OCI-LY1 (cell line): ENCODE results near the gene CEP250.

Experiments used
- H2AFZ ChIP-seq: fragments of 200-600 bp; sonication (generic), shearing (Covaris generic); 2 replicates; pipeline ENCODE4 v1.6.0; 2014; ENCODE audit warnings: antibody characterized with exemption, mild to moderate bottlenecking, low read length
- H3F3A ChIP-seq: fragments of 200-600 bp; sonication (generic), shearing (Covaris generic); 2 replicates; pipeline ENCODE4 v1.6.0; 2014; ENCODE audit warnings: mild to moderate bottlenecking, antibody characterized with exemption, low read length, moderate library complexity; ENCODE audit not compliant: insufficient read depth
- H3K27ac ChIP-seq: fragments of 200-600 bp; sonication (generic); 2 replicates; pipeline ENCODE4 v1.5.1; 2014; ENCODE audit warnings: low read length, mixed run types, mild to moderate bottlenecking, low read depth; ENCODE audit not compliant: poor library complexity, severe bottlenecking
- H3K27me3 ChIP-seq: fragments of 200-600 bp; sonication (generic); 2 replicates; pipeline ENCODE4 v1.6.0; 2014; ENCODE audit warnings: antibody characterized with exemption, mild to moderate bottlenecking, low read length, moderate library complexity; ENCODE audit not compliant: insufficient read depth
- H3K36me3 ChIP-seq: fragments of 200-600 bp; sonication (generic); 2 replicates; pipeline ENCODE4 v1.6.1; 2014; ENCODE audit warnings: mild to moderate bottlenecking, antibody characterized with exemption, low read length, moderate library complexity, mixed read lengths; ENCODE audit not compliant: insufficient read depth
- H3K4me1 ChIP-seq: fragments of 200-600 bp; sonication (generic); 2 replicates; pipeline ENCODE4 v1.5.1; 2014; ENCODE audit warnings: mild to moderate bottlenecking, low read length, moderate library complexity; ENCODE audit not compliant: insufficient read depth, severe bottlenecking
- H3K4me2 ChIP-seq: fragments of 200-600 bp; sonication (generic), shearing (Covaris generic); 2 replicates; pipeline ENCODE4 v1.6.1; 2014; ENCODE audit warnings: low read length
- H3K4me3 ChIP-seq: fragments of 200-600 bp; sonication (generic); 2 replicates; pipeline ENCODE4 v1.5.1; 2014; ENCODE audit warnings: low read length, low read depth, mild to moderate bottlenecking, mixed read lengths; ENCODE audit not compliant: poor library complexity, severe bottlenecking
- H3K79me2 ChIP-seq: fragments of 200-600 bp; shearing (Covaris generic); 2 replicates; pipeline ENCODE4 v1.6.1; 2016; ENCODE audit warnings: mixed run types, low read length, mixed read lengths; ENCODE audit not compliant: insufficient read depth
- H3K9ac ChIP-seq: fragments of 200-600 bp; sonication (generic), shearing (Covaris generic); 2 replicates; pipeline ENCODE4 v1.6.1; 2014; ENCODE audit warnings: mild to moderate bottlenecking, low read length, mixed read lengths
- H3K9me2 ChIP-seq: fragments of 200-600 bp; sonication (generic), shearing (Covaris generic); 2 replicates; pipeline ENCODE4 v1.6.1; 2014; ENCODE audit warnings: low read depth, mild to moderate bottlenecking, low read length, mixed read lengths
- H3K9me3 ChIP-seq: fragments of 200-600 bp; shearing (Covaris generic); 2 replicates; pipeline ENCODE4 v1.6.1; 2014; ENCODE audit warnings: low read length, mixed read lengths
- H4K20me1 ChIP-seq: fragments of 200-600 bp; sonication (generic), shearing (Covaris generic); 2 replicates; pipeline ENCODE4 v1.6.0; 2016; ENCODE audit warnings: mild to moderate bottlenecking, low read length; ENCODE audit not compliant: insufficient read depth
- CTCF ChIP-seq: fragments of 200-600 bp; sonication (generic), shearing (Covaris generic); IDR thresholded peaks from 2 replicates; pipeline ENCODE4 v1.5.1; 2017; ENCODE audit warnings: mild to moderate bottlenecking, antibody characterized with exemption, low read length, moderate library complexity, mixed read lengths
- EZH2 ChIP-seq: fragments of 200-600 bp; sonication (generic), shearing (Covaris generic); IDR thresholded peaks from 2 replicates; pipeline ENCODE4 v1.8.0; 2017; ENCODE audit warnings: borderline replicate concordance, mixed run types, mild to moderate bottlenecking, antibody characterized with exemption, low read length, moderate library complexity, mixed read lengths

The CEP250 gene

GRCh38 chr20:35568645-35569044 is 113.2 kb downstream of the CEP250 start:
- Histone ChIP-seq H3K4me1 (no peaks in the 10 kb centered on the region), H2AFZ (no peak overlapping the region), H4K20me1 (no peaks in the 10 kb centered on the region), H3K36me3 (no peaks in the 10 kb centered on the region; the same call in 1 of the 2 replicates), H3K4me3 (no peak overlapping the region), H3K9me3 (no peaks in the 10 kb centered on the region), H3F3A (no peaks in the 10 kb centered on the region), H3K27ac (no peak overlapping the region), H3K9ac (no peak overlapping the region), H3K79me2 (no peaks in the 10 kb centered on the region), H3K4me2 (no peak overlapping the region), H3K9me2 (no peaks in the 10 kb centered on the region), H3K27me3 (no peaks in the 10 kb centered on the region)
- TF ChIP-seq CTCF (peak; percentile 47; the same call in 1 of the 2 replicates), EZH2 (no peak)
